NCI-H2227 treated with DMSO at 0.1 percent for 48 hours (cell line): ENCODE measurements around the gene MTHFR.
"Not testable (repeated sequence)": the region's sequence is repeated elsewhere in the genome, so short reads cannot be mapped to it uniquely, and the experiment has no call there.

Source experiments
- DNase-seq: peaks from one replicate; lab custom pipeline; 2025; lab: John Stamatoyannopoulos, UW

Gene MTHFR

DNA sequence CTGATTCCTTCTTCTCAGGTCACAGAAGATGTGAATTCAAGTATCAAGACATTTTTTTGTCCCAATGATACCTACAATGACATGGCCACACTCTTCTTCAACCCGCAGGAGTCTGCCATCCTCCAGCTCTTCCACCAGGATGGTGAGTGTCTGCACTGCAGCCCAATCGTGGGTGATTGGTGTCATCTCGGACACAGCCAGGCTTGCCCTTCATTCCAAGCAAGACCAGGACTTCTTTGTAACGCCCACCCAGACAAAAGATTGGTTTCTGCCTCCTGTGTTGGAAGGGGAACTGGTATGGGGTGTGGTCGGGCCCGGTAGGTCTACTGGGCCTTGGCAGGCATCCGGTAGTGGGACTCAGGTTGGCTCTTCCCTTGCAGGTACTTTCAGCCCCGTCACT is 27.7 kb upstream of the MTHFR start:
- DNase-seq, result no peak

DNA sequence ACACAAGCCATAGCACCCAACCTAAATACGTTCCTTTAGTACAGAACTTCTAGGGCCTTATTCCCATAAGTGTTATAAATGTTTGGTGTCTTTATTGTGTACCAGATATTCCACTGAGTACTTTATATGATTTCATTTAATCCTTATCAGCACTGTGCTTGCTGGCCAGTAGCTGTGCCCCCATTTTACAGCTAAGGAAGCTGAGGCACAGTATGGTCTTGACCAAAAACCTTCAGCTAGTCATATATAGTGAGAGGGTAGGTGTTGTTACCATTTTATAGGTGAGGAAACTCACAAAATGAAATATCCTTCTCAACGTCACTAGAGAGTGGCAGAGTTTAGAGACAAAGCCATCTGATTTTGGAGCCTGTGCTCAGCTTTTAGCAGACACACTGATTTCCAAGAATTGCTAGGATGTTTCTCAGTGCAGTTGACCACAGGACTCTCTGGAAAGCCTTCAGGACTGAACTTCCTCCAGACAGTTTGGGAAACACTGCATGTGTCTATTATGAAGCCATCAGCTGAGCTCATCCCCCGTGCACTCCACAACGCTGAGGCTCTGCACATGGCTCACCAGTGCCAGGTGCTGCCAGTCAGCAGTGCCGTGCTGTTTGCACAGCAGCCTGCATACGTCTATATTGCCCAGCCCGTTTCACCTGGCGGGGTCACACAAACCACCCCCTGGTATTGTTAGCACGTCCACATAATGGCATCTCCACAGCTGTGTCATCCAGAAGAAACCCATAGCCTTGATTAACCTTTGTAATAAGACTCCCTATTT is 26.4 kb upstream of the MTHFR start:
- DNase-seq, result no peak

DNA sequence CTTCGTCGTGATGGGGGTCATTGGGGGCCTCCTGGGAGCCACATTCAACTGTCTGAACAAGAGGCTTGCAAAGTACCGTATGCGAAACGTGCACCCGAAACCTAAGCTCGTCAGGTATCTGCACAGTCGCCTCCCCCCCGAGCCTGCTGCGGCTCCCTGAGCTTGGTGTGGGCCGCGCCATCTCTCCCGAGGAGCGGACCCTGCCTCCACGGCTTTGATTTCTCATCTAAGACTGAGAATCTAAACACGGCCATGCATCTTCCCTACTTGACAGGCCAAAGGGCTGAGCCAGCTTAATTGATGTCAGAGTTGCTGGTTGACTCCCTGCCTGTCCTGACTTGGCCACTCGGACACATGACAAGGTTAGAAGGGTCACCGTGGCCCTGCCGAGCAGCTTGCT is 22.7 kb upstream of the MTHFR start:
- DNase-seq, result no peak

DNA sequence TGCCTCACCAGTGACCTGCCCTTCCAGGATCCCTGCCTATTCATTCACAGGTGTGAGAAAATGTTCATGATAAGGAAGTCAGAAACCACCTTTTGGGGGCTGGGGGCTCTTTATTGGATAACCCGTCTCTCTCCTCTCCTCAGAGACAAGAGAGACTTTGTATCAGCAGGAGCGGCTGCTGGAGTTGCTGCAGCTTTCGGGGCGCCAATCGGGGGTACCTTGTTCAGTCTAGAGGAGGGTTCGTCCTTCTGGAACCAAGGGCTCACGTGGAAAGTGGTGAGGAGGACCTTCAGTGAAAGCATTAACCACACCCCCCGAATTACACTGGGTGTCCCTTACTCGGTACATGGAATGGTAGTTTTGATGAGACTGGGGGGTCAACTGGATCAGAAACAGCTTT is 21.2 kb upstream of the MTHFR start:
- DNase-seq, result no peak

DNA sequence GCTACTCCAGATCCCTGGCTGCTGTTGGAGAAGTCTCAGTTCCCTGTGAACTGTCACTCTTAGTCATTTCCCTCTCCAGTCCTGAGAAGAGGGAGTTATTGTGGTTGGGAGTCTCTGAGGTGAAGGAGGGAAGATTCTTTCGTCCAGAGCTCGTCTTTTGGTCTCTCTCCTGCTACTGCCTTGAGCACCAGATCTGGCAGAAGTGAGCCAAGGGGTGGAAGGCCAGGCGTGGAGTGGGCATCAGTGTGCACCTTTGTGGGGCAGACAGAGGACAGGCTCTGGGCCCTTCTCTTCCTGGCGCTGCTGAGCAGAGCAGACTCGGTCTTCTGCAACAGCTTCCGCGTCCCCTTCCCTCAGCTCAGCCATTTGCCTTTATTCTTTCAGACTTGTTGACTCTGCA is 19.4 kb upstream of the MTHFR start:
- no peak for DNase-seq

DNA sequence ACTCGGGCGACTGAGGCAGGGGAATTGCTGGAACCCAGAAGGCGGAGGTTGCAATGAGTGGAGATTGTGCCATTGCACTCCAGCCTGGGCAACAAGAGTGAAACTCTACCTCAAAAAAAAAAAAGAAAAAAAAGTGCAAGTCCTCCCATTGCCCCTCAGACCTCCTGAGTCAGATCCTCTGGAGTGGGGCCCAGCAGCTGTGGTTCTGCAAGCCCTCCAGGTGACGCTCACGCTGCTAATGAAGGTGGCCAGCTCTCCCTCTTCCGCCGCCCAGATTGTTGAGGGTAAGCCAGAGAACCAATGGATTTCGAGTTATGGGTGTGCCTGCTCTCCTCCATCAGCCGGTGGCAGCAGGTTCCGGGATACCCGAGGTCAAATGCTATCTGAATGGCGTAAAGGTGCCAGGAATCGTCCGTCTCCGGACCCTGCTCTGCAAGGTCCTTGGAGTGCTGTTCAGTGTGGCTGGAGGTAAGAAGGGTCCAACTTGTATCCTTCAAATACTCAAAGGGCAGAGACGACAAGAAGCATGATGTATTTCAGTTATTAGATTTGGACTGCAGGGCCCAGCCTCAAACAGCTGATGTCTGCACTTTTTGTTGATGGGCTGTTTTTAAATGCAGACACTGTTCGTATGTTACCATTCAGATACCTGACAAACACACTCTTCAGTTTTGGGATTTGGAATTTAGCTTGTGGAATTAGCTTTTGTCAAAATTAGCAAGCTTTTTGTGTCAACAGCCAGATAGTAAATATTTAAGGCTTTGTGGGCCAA is 17.8 kb upstream of the MTHFR start:
- no peak for DNase-seq

DNA sequence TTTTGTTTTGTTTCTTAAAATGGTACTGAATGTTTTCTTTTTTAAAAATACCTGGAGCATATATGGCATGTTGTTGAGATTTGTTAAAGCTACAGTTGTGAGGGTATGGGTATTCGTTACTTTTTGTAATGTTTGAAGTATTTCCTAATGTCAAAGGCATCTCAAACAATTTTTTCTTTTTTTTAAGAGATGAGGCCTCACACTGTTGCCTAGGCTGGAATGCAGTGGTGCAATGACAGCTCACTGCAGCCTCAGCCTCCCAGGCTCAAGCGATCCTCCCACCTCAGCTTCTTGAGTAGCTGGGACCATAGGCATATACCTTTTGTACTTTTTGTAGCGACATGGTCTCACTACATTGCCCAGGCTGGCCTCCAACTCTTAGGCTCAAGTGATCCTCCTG is 16.3 kb upstream of the MTHFR start:
- no peak for DNase-seq

DNA sequence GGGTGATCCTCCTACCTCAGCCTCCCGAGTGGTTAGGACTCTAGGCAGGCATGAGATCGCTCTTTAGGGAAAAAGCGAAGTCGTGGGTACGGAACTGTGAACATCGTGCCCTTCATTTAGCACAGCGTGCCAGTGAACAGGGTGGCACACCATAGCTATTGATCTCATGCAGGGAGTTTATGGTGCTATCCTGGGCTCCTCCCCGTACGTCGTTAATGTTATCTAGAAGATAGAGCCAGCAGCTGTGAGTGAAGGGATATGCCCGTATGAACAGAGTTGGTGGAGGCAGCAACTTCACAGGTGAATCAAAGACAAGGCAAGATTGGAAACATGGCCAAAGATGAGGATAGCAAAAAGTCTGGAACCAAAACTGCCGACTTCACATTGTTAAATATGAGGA is 11.4 kb upstream of the MTHFR start:
- DNase-seq, result no peak

DNA sequence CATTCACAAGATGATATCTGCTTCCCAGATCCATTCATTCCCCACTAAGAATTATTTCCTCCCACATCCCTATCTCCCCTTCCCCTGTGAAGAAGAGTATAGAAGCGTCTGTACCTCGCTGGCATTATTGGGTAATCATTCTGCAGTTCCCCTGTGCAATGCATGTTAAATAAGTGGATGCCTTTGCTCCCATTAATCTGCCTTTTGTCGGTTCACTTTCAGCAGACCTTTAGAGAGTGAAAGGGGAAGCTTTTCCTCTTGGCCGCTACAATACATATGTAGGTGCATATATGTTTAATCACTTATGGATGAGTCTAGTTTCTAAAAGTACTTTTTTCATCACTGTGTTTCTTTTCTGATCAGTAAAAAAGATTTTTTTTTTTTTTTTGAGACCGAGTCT is 7.3 kb upstream of the MTHFR start:
- no peak for DNase-seq

DNA sequence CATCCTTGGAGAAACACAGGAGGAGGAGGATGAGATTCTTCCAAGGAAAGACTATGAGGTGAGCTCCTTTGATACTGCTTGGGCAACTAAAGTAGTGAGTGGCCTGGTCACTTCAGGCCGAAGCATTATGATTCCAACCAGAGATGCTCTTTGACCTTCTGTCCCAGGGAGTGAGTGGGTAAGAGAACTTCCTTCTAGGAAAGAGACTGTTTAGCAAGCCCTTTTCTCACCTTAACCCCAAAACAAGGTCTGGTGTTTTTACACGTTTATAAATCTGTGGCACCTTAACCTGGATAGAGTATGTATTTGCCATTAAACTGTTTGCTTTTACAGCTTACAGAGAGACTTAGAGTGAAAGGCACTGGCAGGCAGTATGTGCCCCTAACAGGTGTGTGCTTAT is 1.4 kb upstream of the MTHFR start:
- DNase-seq, result no peak

DNA sequence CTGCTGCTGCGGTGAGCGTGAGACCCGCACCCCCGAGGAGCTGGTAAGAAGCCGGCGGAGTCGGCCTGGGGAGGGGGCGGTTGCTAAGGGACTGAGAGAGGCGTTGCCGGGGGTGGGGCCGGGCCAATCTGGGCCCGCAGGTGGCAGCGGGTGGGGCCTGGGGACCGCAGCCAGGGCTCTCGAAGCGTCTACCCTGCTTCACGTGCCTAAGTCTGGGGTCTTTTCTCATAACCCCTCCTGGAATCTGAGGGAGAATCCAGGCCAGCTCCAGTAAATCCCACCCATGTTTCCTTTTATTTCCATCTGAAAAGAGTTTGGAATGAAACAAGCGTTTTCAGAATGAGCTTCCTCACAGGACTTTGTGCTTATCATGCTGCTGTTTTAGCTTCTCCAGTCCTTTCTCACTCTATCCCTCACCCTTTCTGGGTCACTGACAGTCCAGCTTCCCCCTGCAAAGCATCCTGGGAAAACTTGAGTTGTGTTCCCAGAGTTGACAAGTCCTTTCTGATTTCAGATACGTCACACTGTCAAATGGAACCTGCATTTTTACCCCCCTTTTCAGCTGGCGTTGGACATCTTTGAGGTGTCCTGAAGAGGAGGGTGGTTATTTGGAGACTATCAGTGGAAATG is 658 bp upstream of the MTHFR start:
- no peak for DNase-seq

DNA sequence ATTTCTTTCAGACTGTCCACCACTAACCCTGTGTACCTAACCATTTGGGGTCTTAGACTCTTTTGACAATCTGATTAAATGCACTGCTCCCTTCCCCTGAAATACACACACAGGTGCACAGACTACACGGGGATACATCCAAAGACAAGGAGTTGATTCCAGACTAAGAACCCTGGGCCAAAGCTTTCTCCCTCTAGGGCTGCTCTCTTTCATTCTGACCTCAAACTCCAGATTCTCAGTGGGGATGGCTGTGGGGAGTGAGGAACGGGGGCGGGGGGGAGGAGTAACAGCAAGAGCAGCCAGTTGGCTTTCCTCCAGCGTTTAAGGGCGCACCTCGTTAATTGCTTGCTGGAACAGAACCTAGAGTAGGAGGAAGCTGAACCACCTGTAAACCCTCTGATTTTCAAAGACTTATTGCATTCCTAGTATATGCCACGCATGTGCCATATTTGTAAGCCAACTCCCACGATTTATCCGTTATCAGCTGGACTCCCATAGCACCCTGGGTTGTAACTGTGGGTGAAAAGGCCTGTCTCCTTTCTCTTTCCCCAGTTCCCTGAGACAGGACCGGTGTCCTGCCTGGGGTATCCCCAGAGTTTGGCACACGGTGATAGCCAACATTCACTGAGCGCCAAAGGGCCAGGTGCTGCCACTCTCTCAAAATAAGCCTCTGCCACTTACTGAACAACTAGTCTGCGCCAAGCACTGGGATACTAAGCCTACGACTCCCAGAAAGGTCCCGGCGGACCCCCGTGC is 920 bp downstream of the MTHFR start:
- DNase-seq, result peak; percentile 20

DNA sequence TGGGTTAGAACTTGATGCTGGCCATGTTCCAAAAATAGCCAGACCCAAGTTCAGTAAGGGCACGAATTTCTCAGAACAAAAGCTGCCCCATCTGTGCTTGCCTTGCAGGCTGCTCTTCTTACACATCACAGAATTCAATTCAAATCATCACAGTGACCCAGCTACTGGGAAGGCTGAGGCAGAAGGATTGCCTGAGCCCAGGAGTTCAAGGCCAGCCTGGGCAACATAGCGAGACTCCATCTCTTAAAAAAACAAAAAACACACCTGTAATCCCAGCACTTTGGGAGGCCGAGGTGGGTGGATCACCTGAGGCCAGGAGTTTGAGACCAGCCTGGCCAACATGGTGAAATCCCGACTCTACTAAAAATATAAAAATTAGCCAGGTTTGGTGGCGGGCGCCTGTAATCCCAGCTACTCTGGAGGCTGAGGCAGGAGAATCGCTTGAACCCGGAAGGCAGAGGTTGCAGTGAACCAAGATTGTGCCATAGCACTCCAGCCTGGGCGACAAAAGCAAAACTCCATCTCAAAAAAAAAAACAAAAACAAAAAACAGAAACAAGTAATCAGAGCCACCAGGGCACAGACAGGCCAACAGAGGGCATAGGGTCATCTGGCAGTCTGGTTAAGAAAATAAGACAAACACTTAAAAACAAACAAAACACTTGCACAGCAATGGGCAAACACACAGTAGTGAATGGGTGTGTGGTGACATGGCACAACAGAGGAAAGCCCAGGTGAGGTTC is 1.7 kb downstream of the MTHFR start:
- DNase-seq, result not testable (repeated sequence)

DNA sequence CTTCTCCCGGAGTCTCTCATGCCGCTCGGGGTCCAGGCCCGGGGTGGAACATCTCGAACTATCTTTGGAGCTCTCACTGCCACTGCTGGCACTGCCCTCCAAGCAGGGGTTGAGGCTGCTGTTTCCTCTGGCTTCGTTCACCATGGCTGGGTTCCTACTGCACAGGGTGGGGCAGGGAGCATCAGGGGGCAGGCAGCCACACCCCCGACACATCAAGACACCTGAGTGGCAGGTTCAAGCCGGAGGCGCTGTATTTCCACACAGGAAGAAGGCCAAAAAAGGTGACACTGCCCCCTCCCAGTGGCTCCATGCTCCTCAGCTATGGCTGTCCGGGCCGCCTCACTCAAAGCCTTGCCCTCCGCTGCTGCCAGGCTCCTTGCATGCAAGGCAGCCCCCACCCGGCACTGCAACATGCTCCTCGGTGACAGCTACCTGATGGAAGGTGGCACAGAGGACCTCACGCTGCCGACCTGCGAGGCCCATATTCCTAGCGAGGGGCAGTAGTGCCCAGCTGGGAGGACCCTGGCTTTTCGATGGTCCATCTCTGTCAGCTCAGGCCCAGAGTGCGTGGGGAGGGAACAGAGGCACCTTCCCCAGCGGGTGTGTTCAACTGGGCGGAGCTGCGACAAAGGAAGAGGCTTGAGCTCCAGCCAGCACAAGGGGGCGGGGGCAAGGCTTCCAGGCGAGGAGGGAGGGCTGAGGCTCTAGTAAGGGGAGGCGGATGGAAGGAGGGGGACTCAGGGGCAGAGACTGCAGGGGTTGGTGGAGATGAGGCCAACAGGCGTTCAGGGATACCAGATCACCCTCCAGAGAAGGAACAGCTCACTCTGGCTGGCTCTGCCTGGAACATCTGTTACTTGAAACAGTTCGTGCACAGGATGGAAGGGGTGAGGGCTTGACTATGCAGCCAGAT is 2.5 kb downstream of the MTHFR start:
- DNase-seq, result peak; percentile 81

DNA sequence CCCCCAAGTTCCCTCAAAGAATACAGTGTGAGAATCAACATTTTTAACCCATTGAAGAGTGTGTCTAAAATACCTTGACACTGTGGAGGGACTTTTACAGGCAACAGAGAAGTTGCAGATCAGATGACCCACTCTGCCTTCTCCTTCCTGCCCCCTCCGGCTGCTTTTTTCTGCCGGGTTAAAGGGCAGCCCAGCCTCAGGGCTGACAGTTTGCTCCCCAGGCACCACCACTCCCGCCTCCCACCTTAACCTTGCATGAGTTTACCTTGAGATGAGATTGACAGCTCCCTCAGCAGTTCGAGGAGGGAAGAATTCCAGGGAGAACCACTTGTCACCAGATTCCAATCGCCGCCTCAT is 3.2 kb downstream of the MTHFR start:
- DNase-seq, result no peak

DNA sequence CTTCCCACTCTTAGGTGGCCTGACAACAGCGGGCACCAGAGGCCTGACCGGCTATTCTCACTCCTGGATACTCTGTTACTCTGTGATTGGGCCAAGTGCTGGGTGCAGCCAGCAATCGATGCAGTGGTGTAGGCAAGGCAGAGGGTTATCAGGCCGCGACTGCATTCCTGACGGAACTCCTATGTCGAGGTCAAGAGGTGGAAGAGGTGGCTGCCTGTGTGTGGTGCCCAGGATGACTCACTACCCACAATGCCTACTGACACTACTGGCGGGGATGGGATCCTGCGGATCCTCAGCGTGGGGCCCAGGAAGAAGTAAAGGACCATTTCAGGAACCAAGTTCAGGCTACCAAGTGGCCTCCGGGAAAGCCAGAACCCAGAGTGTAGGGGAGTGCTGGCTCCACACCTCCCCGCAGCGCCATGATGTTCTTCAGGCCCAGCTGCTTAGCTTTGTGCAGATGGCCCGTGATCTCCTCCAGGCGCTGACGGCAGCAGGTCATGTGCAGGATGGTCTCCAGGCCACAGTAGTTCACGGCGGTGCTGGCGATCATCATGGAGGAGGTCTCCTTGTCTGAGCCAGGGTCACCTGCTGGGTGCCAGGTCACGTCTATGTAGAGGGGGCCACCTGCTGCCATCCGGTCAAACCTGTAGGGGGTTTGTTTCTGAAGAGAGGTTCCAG is 4.9 kb downstream of the MTHFR start:
- no peak for DNase-seq

DNA sequence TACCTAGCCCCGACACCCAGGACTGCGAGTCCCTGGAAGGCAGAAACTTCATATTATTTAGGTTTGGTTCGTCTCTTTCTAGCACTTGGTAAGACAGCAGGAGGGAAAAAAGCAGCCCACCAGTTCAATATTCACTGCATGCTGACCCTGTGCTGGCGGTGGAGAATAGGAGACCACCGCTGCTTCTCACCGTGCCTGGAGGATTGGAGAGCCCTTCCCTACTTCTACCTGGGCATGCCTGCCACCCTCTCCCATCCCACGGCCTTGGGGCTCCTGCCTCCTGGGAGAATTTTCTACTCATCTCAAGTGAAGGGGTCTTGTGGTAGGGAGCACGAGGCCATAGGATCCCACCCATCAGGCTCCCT is 5.4 kb downstream of the MTHFR start:
- no peak for DNase-seq

DNA sequence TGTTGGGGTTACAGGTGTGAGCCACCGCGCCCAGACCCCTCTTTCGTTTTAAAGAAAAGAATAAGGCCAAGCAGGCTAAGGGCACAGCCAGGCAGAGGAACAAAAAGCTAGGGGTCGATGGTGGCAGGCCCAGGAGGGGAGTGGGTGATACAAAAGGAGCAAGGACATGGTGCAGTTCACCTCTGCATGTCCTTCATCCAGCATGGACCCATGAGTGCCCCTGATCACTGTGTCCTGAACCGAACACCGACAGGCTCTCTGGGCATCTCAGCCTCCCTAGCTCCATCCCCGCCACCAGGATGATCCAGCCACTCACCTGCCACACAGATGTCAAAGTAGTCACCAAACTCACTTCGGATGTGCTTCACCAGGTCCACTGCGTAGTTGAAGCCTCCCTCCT is 5.9 kb downstream of the MTHFR start:
- DNase-seq, result no peak

DNA sequence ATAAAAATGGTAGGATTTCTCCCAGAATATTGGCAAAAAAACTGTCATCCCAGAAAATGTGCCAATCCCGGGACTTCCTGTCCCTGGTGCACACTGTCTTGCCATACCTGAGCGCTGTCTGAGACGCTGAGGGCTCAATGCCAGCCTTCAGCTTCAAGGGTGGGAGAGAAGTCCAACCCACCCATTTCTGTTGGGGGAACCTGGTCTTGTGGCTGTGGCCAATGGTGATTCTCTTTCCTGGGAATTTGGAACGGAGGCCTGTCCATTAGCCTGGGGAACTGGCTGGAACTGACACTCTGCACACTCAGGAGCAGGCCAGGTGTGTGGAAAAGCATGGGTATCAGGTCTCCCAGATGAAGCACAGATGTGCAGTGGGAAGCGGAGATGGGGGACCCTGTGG is 6.7 kb downstream of the MTHFR start:
- no peak for DNase-seq

DNA sequence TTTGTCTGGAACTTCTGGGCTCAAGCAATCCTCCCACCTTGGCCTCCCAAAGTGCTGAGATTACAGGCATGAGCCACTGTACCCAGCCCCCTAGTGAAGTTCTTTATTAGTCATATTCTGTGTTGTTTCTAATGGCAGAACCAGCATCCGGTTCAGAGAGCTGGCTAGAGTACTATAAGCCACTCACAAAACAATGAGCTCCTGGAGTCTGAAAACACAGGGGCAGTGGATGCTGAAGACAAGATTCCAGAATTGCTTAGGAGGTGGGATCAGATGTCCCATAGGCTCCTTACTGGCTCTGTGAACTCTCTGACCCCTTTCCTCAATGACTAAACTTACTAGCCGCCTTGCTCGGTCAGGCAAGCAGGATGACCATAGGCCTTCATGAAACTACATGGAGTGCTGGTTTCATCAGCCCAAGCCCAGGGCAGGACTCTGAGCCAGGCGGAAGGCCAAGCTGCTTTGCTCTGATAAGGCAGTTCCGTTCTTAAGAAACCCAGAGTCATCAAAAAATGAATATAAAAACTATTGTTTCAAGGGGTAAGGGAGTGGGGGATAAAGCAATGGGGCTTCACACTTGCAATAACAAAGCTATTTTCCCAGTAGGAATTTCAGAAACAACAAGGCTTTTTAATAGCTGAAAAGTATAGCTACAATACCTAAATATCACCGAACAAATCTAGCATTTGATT is 8.1 kb downstream of the MTHFR start:
- DNase-seq, result no peak
